DMS153 (cell line): ENCODE measurements around the gene TBC1D22A.

Source experiments
- DNase-seq: peaks from one replicate; lab custom pipeline; 2025; lab: John Stamatoyannopoulos, UW

TBC1D22A gene

GRCh38 chr22:46909237-46910030 is 147.0 kb downstream of the TBC1D22A start:
- no peak for DNase-seq

- no peak for DNase-seq
Observed at GRCh38 chr22:46910624-46911023, 148.2 kb downstream of the TBC1D22A start.

- no peak for DNase-seq
Observed at GRCh38 chr22:46911346-46911745, 148.9 kb downstream of the TBC1D22A start.

GRCh38 chr22:46913351-46913750 is 150.9 kb downstream of the TBC1D22A start:
- DNase-seq, result no peak

GRCh38 chr22:46914481-46914880 is 152.0 kb downstream of the TBC1D22A start:
- peak; percentile 30 for DNase-seq

GRCh38 chr22:46914916-46915894 is 152.8 kb downstream of the TBC1D22A start:
- peak; percentile 47 for DNase-seq

- no peak for DNase-seq
Observed at GRCh38 chr22:46915950-46916730, 153.7 kb downstream of the TBC1D22A start.

- DNase-seq, result no peak
Observed at GRCh38 chr22:46916886-46917770, 154.7 kb downstream of the TBC1D22A start.

GRCh38 chr22:46917771-46918101 is 155.3 kb downstream of the TBC1D22A start:
- DNase-seq, result no peak

- DNase-seq, result no peak
Observed at GRCh38 chr22:46918197-46918596, 155.7 kb downstream of the TBC1D22A start.

- no peak for DNase-seq
Observed at GRCh38 chr22:46922037-46922436, 159.6 kb downstream of the TBC1D22A start.

GRCh38 chr22:46923394-46923793 is 160.9 kb downstream of the TBC1D22A start:
- no peak for DNase-seq

GRCh38 chr22:46925818-46926217 is 163.4 kb downstream of the TBC1D22A start:
- DNase-seq, result no peak

- no peak for DNase-seq
Observed at GRCh38 chr22:46929046-46929709, 166.7 kb downstream of the TBC1D22A start.

- no peak for DNase-seq
Observed at GRCh38 chr22:46929710-46930204, 167.3 kb downstream of the TBC1D22A start.

GRCh38 chr22:46931414-46931813 is 169.0 kb downstream of the TBC1D22A start:
- DNase-seq, result no peak

- DNase-seq, result no peak
Observed at GRCh38 chr22:46931881-46932280, 169.4 kb downstream of the TBC1D22A start.

GRCh38 chr22:46933040-46933930 is 170.8 kb downstream of the TBC1D22A start:
- DNase-seq, result no peak

- DNase-seq, result no peak
Observed at GRCh38 chr22:46934172-46934745, 171.8 kb downstream of the TBC1D22A start.
